Neural crest cell (in vitro differentiated cells): ENCODE data around the gene PIK3CD. TPM values are rescaled to one million over a fixed set of nuclear protein-coding genes. Genes with fewer than 3 reads are reported as not detected.

Source experiments
- DNase-seq: peaks from one replicate; pipeline ENCODE4 v3.0.0; 2021; ENCODE audit warnings: low read depth, mixed read lengths, low spot score
- H3K27ac Mint-ChIP-seq: one replicate; pipeline ENCODE4 v1.8.0; 2021; ENCODE audit warnings: mild to moderate bottlenecking, mixed read lengths; ENCODE audit not compliant: unreplicated experiment
- H3K27me3 Mint-ChIP-seq: 2 replicates; pipeline ENCODE4 v1.8.0; 2021; ENCODE audit warnings: low read depth, mild to moderate bottlenecking, mixed read lengths
- H3K36me3 Mint-ChIP-seq: 2 replicates; pipeline ENCODE4 v1.8.0; 2021; ENCODE audit warnings: low read depth, mild to moderate bottlenecking, mixed read lengths
- H3K4me1 Mint-ChIP-seq: 2 replicates; pipeline ENCODE4 v1.8.0; 2021; ENCODE audit warnings: mixed read lengths
- H3K4me3 Mint-ChIP-seq: one replicate; pipeline ENCODE4 v1.8.0; 2021; ENCODE audit warnings: mild to moderate bottlenecking, mixed read lengths
- H3K9me3 Mint-ChIP-seq: 2 replicates; pipeline ENCODE4 v1.8.0; 2021; ENCODE audit warnings: mixed read lengths
- total RNA-seq: library from RNA; stranded (reverse); gene quantifications from 2 replicates; pipeline ENCODE4 v1.2.1, GENCODE V29; 2021
- TF ChIP-seq, protein P1 (sequence below): fragments of 200-600 bp; sonication (generic); conservative IDR thresholded peaks from 2 replicates; pipeline ENCODE4 v1.5.0; 2021; ENCODE audit warnings: antibody characterized with exemption, mild to moderate bottlenecking

Gene PIK3CD
- total RNA-seq, 1 donor from 2014 or later = 1.9 TPM

DNA sequence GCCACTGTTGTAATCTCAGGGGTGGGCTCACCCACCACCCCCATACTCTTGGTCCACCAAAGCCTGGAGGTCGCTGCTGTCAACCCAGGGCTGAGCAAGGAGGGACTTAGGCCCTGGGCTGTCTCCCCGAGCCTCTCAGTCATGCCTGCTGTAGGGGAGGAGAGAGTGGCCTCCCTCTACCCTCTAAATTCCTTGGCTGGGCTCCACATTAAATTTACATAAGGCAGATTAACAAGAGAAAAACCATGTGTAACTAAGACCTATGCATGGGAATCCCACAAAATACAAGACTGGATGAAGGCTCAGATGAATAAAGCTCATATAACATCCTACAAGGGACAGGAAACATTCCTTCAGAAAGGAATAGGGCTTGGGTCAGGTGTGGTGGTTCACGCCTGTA lies 1.8 kb upstream of the PIK3CD start:
- no peaks in the 10 kb centered on the region for H3K36me3 Mint-ChIP-seq
- peak overlapping the region; percentile 34 for H3K4me3 Mint-ChIP-seq
- peaks cover 65% of the 10 kb centered on the region for H3K27me3 Mint-ChIP-seq
- H3K4me1 Mint-ChIP-seq = peaks cover 4% of the 10 kb centered on the region
- no peak overlapping the region for H3K27ac Mint-ChIP-seq
- no peaks in the 10 kb centered on the region for H3K9me3 Mint-ChIP-seq
- TF ChIP-seq, protein P1, sequence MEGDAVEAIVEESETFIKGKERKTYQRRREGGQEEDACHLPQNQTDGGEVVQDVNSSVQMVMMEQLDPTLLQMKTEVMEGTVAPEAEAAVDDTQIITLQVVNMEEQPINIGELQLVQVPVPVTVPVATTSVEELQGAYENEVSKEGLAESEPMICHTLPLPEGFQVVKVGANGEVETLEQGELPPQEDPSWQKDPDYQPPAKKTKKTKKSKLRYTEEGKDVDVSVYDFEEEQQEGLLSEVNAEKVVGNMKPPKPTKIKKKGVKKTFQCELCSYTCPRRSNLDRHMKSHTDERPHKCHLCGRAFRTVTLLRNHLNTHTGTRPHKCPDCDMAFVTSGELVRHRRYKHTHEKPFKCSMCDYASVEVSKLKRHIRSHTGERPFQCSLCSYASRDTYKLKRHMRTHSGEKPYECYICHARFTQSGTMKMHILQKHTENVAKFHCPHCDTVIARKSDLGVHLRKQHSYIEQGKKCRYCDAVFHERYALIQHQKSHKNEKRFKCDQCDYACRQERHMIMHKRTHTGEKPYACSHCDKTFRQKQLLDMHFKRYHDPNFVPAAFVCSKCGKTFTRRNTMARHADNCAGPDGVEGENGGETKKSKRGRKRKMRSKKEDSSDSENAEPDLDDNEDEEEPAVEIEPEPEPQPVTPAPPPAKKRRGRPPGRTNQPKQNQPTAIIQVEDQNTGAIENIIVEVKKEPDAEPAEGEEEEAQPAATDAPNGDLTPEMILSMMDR = no peak
- no peak for DNase-seq

DNA sequence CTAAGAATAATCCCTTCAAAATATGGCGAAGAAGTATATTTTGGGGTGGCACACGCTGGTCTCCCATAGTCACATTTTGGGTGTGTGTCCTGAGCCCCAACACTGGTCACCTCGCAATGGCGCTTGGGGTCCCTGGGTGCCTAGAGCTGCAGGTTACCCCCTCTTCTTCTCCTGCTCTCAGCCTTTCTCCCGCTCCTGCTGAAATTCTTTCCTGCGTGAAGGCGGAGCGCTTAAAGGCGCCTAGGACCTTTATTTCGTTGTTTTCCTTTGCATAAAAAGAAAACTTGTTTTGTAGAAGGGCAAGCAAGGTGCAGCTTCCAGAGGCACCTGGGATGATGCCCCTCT lies 339 bp upstream of the PIK3CD start:
- Mint-ChIP-seq H3K27ac (peak overlapping the region; percentile 73), H3K9me3 (no peaks in the 10 kb centered on the region), H3K4me3 (peak overlapping the region; percentile 84), H3K36me3 (no peaks in the 10 kb centered on the region), H3K4me1 (peaks cover 4% of the 10 kb centered on the region), H3K27me3 (peaks cover 67% of the 10 kb centered on the region)
- DNase-seq = no peak
- TF ChIP-seq, protein P1 = no peak

DNA sequence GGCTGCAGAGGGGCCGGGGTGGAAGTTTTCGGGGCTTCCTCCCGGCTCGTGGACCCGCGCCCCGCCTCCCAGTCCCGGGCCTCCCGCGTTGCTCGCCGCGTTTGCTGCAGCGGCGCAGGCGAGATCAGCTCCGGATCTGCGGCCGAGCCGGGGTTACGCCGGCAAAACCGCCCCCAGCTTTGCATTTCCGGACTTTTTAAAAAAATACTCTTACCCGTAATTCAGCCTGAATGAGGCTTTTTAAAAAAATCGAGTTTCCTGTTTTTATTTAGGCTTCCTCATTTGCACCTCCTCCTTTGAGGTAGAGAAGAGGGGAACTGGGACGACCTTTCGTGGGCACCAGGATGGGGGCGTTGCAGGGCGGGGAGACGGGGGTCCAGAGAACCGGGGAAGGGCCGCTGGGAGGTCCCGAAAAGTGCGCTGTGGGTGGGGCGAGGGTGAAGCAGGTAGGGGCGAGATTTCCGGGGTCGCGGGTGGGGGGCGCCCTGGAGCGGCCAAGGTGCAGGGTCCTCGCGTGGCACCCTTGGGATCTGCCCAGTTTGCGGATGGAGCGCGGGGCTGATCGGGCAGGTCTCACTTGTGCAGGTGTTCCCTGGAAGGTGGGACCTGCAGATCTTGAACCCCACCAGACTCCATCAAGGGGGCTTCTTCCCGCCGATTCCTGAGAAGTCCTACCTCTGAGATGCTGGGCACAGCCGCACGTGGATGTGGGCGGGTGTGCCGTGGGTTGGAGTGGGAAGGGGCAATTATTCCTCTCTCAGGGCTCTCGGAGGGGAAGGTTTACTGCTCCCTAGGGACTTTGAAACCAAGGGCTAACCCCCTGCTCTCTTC lies 1.1 kb downstream of the PIK3CD start:
- Mint-ChIP-seq H3K9me3 (no peaks in the 10 kb centered on the region), H3K4me1 (peaks cover 6% of the 10 kb centered on the region), H3K27me3 (peaks cover 68% of the 10 kb centered on the region), H3K4me3 (peak overlapping the region; percentile 65), H3K27ac (no peak overlapping the region), H3K36me3 (no peaks in the 10 kb centered on the region)
- TF ChIP-seq, protein P1 = no peak
- DNase-seq = no peak

DNA sequence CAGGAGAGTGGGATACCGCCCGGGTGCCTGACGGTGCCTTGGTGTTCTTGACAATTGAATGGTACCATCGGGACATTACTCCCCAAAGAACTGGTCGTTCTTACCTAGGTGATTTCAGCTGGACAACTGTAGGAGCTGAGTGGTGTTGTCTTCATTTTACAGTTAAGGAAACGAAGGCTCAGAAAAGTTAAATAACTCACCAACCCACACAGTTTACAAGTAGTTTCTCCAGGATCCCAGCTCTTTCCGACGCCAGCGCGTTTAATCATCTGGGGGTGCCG lies 1.6 kb downstream of the PIK3CD start:
- H3K4me3 Mint-ChIP-seq = peak overlapping the region; percentile 65
- no peak for DNase-seq
- H3K9me3 Mint-ChIP-seq = no peaks in the 10 kb centered on the region
- TF ChIP-seq, protein P1 = no peak
- peaks cover 8% of the 10 kb centered on the region for H3K4me1 Mint-ChIP-seq
- no peaks in the 10 kb centered on the region for H3K36me3 Mint-ChIP-seq
- H3K27ac Mint-ChIP-seq = no peak overlapping the region
- peaks cover 68% of the 10 kb centered on the region for H3K27me3 Mint-ChIP-seq

DNA sequence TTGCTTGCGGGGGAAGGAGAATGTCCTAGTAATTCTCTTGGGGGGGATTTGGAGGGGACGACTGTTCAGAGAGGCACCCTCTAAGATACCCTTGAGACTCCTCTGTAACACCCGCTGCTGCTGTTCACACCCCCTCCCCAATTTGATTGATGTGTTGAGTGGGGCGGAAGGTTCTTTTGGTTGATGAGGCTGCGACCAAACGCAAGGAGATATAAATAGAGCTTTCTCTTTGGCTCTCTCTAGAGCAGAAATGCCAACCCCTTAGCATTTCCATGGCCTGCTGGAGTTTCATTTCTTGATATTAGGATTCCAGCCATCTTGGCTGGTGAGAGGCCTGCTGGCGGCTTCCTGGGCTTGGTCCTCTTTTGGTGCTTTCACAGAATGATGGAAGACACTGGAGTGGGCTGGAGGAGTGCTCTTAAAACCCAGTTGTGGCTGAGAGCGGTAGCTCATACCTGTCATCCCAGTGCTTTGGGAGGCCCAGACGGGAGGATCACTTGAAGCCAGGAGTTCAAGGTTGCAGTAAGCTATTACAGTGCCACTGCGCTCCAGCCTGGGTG lies 2.0 kb downstream of the PIK3CD start:
- DNase-seq = no peak
- Mint-ChIP-seq H3K4me1 (peaks cover 8% of the 10 kb centered on the region), H3K27me3 (peaks cover 64% of the 10 kb centered on the region), H3K4me3 (peak overlapping the region; percentile 65), H3K9me3 (no peaks in the 10 kb centered on the region), H3K27ac (no peak overlapping the region), H3K36me3 (no peaks in the 10 kb centered on the region)
- TF ChIP-seq, protein P1 = no peak
